Measurements from ENCODE around the gene KCNK15. TPM values are rescaled to one million over a fixed set of nuclear protein-coding genes. Genes with fewer than 3 reads are reported as not detected.
A peak's percentile ranks its signal among the peaks of the same experiment; 100 is the strongest.

Gene KCNK15
- total RNA-seq, 6 experiments from 2014 or later: 0.07 to 0.28 (median 0.21) TPM; not detected in 1

GRCh38 chr20:44731657-44732056 is 14.0 kb upstream of the KCNK15 start:
- Mint-ChIP-seq H3K4me1 (ENCODE audit: low read depth) (peaks cover 73% of the 10 kb centered on the region), H3K9me3 (peaks cover 16% of the 10 kb centered on the region), H3K36me3 (ENCODE audit: low read depth) (peaks cover 12% of the 10 kb centered on the region), H3K4me3 (no peak overlapping the region), H3K27ac (no peak overlapping the region), H3K27me3 (ENCODE audit: insufficient read depth) (peaks cover 2% of the 10 kb centered on the region; the same call in 1 of the 2 replicates)
- no peak for DNase-seq
- TF ChIP-seq, protein P1, sequence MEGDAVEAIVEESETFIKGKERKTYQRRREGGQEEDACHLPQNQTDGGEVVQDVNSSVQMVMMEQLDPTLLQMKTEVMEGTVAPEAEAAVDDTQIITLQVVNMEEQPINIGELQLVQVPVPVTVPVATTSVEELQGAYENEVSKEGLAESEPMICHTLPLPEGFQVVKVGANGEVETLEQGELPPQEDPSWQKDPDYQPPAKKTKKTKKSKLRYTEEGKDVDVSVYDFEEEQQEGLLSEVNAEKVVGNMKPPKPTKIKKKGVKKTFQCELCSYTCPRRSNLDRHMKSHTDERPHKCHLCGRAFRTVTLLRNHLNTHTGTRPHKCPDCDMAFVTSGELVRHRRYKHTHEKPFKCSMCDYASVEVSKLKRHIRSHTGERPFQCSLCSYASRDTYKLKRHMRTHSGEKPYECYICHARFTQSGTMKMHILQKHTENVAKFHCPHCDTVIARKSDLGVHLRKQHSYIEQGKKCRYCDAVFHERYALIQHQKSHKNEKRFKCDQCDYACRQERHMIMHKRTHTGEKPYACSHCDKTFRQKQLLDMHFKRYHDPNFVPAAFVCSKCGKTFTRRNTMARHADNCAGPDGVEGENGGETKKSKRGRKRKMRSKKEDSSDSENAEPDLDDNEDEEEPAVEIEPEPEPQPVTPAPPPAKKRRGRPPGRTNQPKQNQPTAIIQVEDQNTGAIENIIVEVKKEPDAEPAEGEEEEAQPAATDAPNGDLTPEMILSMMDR (IDR thresholded peaks at IDR 0.05): no peak

GRCh38 chr20:44732327-44732726 is 13.3 kb upstream of the KCNK15 start:
- H3K27me3 Mint-ChIP-seq (ENCODE audit: insufficient read depth): peaks cover 2% of the 10 kb centered on the region; the same call in 1 of the 2 replicates
- H3K9me3 Mint-ChIP-seq: peaks cover 16% of the 10 kb centered on the region
- H3K36me3 Mint-ChIP-seq (ENCODE audit: low read depth): peaks cover 12% of the 10 kb centered on the region
- H3K4me1 Mint-ChIP-seq (ENCODE audit: low read depth): peaks cover 75% of the 10 kb centered on the region
- DNase-seq: no peak
- no peak overlapping the region for H3K4me3 Mint-ChIP-seq
- H3K27ac Mint-ChIP-seq: no peak overlapping the region
- TF ChIP-seq, protein P1 (IDR thresholded peaks at IDR 0.05): no peak

DNA sequence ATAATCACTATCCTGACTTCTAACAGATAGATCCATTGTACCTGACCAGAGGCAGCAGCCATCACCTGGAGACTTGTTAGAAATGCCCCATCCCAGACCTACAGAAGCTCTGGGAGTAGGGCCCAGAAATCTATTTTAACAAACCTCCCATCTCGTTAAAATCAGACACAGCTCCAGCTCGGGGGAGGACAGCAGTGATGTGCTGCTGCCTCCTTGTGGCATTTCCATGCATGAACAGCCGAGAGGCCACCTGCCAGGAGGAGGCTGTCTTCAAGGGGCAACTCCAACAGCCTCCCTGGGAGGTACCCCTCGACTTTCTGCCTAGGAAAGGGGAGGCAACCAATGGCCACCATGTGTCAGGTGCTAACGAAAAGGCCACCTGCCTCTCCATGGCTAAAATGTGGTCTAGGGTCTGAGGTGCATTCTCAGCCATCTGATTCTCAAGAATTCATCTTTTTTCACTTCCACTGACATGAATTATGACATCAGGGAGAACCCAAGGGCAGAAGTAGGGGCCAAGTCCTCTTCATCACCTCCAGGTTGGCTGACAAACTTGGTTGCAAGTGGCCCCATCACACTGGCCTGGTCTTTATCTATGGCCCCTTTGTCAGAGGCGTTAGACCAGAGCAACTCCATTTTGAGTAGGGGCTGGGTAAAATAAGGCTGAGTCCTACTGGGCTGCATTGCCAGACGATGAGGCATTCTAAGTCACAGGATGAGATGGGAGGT is 12.2 kb upstream of the KCNK15 start:
- peaks cover 12% of the 10 kb centered on the region for H3K36me3 Mint-ChIP-seq (ENCODE audit: low read depth)
- H3K4me1 Mint-ChIP-seq (ENCODE audit: low read depth): peaks cover 73% of the 10 kb centered on the region
- peaks cover 2% of the 10 kb centered on the region; the same call in 1 of the 2 replicates for H3K27me3 Mint-ChIP-seq (ENCODE audit: insufficient read depth)
- peak; percentile 64 for DNase-seq
- H3K9me3 Mint-ChIP-seq: peaks cover 16% of the 10 kb centered on the region
- no peak overlapping the region for H3K27ac Mint-ChIP-seq
- TF ChIP-seq, protein P1 (IDR thresholded peaks at IDR 0.05): peak; percentile 96
- no peak overlapping the region; the same call in 1 of the 2 replicates for H3K4me3 Mint-ChIP-seq

GRCh38 chr20:44734938-44735337 is 10.7 kb upstream of the KCNK15 start:
- Mint-ChIP-seq H3K4me1 (ENCODE audit: low read depth) (peaks cover 59% of the 10 kb centered on the region), H3K27ac (peak overlapping the region; percentile 3; the same call in 1 of the 2 replicates), H3K4me3 (peak overlapping the region; percentile 43; the same call in 1 of the 2 replicates), H3K36me3 (ENCODE audit: low read depth) (peaks cover 16% of the 10 kb centered on the region), H3K27me3 (ENCODE audit: insufficient read depth) (peaks cover 5% of the 10 kb centered on the region; the same call in 1 of the 2 replicates), H3K9me3 (peaks cover 16% of the 10 kb centered on the region)
- peak; percentile 61 for DNase-seq
- TF ChIP-seq, protein P1 (IDR thresholded peaks at IDR 0.05): peak; percentile 72

- H3K27me3 Mint-ChIP-seq (ENCODE audit: insufficient read depth): peaks cover 7% of the 10 kb centered on the region
- DNase-seq: no peak
- H3K4me3 Mint-ChIP-seq: peak overlapping the region; percentile 64; the same call in 1 of the 2 replicates
- TF ChIP-seq, protein P1 (IDR thresholded peaks at IDR 0.05): no peak
- H3K9me3 Mint-ChIP-seq: peaks cover 12% of the 10 kb centered on the region
- peaks cover 12% of the 10 kb centered on the region for H3K36me3 Mint-ChIP-seq (ENCODE audit: low read depth)
- peaks cover 52% of the 10 kb centered on the region for H3K4me1 Mint-ChIP-seq (ENCODE audit: low read depth)
- H3K27ac Mint-ChIP-seq: peak overlapping the region; percentile 55; the same call in 1 of the 2 replicates
Measured at GRCh38 chr20:44735816-44736169, 9.9 kb upstream of the KCNK15 start.

Data from HFFc6 (cell line).